ENCODE results near the gene TCF7L2.

- no peak for TF ChIP-seq ZNF561 (CRISPR knock-in tag; conservative IDR thresholded peaks at IDR 0.05)
- TF ChIP-seq RAD21 (CRISPR knock-in tag; conservative IDR thresholded peaks at IDR 0.05 in 1 of 2, IDR thresholded peaks at IDR 0.05 in 1 of 2), result no peak
- TF ChIP-seq, protein P1, sequence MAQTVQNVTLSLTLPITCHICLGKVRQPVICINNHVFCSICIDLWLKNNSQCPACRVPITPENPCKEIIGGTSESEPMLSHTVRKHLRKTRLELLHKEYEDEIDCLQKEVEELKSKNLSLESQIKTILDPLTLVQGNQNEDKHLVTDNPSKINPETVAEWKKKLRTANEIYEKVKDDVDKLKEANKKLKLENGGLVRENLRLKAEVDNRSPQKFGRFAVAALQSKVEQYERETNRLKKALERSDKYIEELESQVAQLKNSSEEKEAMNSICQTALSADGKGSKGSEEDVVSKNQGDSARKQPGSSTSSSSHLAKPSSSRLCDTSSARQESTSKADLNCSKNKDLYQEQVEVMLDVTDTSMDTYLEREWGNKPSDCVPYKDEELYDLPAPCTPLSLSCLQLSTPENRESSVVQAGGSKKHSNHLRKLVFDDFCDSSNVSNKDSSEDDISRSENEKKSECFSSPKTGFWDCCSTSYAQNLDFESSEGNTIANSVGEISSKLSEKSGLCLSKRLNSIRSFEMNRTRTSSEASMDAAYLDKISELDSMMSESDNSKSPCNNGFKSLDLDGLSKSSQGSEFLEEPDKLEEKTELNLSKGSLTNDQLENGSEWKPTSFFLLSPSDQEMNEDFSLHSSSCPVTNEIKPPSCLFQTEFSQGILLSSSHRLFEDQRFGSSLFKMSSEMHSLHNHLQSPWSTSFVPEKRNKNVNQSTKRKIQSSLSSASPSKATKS (CRISPR knock-in tag; IDR thresholded peaks at IDR 0.05), result no peak
- TF ChIP-seq HDGF (IDR thresholded peaks at IDR 0.05), result no peak
- TF ChIP-seq, protein P2, sequence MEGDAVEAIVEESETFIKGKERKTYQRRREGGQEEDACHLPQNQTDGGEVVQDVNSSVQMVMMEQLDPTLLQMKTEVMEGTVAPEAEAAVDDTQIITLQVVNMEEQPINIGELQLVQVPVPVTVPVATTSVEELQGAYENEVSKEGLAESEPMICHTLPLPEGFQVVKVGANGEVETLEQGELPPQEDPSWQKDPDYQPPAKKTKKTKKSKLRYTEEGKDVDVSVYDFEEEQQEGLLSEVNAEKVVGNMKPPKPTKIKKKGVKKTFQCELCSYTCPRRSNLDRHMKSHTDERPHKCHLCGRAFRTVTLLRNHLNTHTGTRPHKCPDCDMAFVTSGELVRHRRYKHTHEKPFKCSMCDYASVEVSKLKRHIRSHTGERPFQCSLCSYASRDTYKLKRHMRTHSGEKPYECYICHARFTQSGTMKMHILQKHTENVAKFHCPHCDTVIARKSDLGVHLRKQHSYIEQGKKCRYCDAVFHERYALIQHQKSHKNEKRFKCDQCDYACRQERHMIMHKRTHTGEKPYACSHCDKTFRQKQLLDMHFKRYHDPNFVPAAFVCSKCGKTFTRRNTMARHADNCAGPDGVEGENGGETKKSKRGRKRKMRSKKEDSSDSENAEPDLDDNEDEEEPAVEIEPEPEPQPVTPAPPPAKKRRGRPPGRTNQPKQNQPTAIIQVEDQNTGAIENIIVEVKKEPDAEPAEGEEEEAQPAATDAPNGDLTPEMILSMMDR (IDR thresholded peaks at IDR 0.05 in 2 of 3, conservative IDR thresholded peaks at IDR 0.05 in 1 of 3; ENCODE audit: insufficient read depth in 2 of 3, low read depth in 1 of 3, low read length in 3 of 3), result no peak
- TF ChIP-seq ZNF740 (CRISPR knock-in tag; IDR thresholded peaks at IDR 0.05), result no peak
- TF ChIP-seq ZNF740 (tag; IDR thresholded peaks at IDR 0.05), result no peak
- no peak for TF ChIP-seq ZBTB7A (IDR thresholded peaks at IDR 0.05; ENCODE audit: borderline replicate concordance, control insufficient read depth, low read depth, low read length)
Observed at GRCh38 chr10:113199459-113199858, 249.4 kb downstream of the TCF7L2 start.
